Hematopoietic multipotent progenitor cell treated with erythropoietin and hydrocortisone succinate and interleukin-3 and kit ligand, for 15 days (in vitro differentiated cells): Measurements from ENCODE around the gene PHYH.
"Not testable (repeated sequence)": the region's sequence is repeated elsewhere in the genome, so short reads cannot be mapped to it uniquely, and the experiment has no call there.

ENCODE experiments used
- DNase-seq: peaks from one replicate; pipeline ENCODE4 v3.0.0-alpha.2; 2015; ENCODE audit warnings: low spot score

The PHYH gene

DNA sequence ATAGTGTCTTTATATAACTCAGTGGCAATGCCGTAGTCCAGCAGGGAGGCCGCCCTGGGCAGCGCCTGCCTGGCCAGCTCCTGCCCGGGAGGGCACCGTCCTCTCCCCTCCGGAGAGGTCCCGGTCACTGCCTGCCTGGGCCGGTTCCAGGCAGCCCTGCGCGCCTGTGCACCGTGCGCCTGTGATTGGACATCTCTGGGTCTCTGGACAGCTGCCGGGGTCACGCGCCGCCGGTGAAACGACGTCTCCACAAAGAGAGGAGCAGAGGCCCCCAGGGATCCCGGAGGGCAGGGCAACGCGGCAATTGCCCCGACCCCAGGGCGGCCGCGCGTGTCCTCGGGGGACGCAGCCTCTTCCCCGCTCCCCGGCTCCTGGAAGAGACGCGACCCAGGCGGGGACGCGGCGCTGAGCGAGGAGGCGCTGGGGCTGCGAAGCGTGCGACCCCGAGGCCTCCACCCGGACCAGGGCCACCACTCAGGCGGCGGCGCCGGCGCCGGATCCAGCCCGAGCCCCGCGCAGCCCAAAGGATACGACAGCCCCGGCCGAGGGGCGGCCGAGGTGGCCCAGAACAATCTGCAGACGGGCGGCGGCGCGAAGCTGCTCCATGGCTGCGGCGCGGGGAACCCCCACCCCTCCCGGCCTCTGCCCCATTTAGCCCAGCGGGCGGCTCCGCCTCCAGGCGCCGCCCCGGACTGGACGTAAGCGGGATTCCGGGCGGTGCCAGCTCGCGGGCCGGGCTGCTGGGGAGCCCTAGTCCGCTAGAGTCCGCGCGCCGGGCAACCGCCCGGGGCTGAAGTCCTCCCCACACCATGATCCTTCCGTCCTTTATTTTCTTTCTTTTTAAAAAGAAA, at the start of gene PHYH:
PHYH (minus strand) TSS at position 628 of the 851 bp plus-strand sequence; CDS start at position 606, 22 bp downstream.
- peak; percentile 76 for DNase-seq

DNA sequence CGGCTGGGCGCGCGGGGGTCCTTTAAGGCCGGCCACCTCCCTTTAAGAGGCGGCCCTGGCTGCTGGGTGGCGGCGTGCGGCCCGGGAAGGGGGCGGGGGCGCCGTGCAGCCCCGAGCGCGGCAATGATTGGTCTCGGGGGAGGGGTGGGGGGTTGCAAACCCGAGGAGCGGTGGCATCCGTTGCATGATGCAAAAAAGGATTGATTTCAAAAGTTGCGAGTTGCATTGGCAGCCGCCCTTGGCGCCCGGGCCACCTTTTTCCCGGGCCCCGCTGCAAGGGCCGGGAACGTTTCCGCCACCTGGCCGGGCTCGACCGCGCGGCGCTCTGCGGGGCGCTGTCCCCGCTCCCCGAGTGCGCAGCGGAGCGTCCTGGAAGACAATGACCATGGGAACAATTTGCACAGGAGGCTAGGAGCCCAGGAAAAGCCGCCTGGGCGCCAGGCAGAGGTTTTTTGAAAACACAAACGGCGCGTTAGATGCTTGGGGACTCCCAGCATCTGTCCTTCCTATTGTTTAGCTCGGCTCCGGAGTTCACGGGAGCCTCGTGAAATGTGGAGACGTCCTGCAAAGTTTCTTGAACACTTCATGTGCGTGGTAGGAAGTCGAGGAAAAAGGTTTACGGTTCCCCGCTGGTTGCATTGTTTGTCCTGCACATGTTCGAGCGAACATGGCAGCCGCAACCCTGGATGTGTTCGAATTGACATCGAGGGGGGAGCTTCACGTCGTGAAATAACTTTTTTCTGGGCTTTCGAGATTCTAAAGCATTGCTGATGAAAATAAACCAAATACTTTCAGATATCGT, 48.6 kb upstream of the PHYH start, which contains the start of gene SEPHS1:
SEPHS1 (minus strand) TSS at position 78 of the 802 bp plus-strand sequence. CDS start 3,343 bp downstream, outside the sequence.
- peak; percentile 47 for DNase-seq

DNA sequence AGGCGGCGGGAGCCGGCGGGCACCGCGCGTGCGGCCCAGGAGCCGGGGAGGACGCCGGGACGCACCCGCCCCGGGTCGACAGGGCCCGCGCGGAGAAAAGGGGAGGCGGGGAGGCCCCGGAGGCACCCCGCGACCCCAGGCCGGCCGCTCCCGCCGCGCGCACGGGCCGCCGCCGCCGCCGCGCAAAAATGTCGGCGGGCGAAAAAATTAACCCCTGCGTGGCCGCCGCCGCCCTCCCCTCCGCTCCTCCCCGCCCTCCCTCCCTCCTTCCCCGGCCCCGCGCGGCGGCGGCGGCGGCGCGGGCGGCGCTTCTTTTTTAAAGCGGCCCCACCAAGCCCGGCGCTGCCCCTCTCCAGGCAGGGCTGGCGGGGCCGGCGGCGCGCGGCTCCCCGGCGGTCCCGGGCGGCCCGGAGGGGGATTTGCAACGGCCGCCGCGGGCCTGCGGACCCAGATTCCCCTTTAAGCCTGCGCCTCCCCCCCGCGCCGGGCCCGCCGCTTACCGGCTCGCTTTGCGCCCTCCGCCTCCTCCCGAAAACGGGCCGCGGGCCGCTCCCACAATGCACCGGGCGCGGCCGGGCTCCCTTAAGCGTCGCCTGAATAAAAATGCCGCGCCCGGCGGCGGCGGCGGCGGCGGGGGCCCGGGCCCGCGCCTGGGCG, 47.8 kb upstream of the PHYH start:
- peak; percentile 78 for DNase-seq

DNA sequence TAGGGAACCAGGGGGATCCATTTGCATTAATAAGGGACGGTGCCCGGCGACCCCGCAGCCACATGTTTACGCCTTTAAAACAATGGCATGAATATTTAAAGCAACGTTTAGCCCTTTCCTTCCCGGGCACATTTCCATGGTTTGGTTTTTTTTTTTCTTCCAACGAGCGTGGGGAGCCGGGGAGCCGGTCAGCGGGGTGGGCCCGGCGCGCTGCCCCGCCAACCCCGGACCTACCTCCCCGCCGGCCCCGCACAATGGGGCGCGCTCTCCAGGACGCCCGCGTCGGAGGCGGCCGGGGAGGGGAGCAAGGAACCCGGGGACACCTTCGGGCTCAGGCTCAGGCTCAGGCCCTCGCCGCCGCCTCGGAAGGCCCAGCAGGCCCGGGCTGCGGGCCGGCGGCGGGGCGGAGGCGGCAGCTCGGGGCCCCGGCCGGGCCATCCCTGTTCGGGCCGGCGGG, 47.2 kb upstream of the PHYH start:
- no peak for DNase-seq

GRCh38 chr10:13346283-13347042, 46.6 kb upstream of the PHYH start:
- DNase-seq = no peak

- DNase-seq = no peak
These were observed 40.9 kb upstream of the PHYH start for GRCh38 chr10:13340626-13341376.

GRCh38 chr10:13340068-13340467, 40.2 kb upstream of the PHYH start:
- DNase-seq = no peak

DNA sequence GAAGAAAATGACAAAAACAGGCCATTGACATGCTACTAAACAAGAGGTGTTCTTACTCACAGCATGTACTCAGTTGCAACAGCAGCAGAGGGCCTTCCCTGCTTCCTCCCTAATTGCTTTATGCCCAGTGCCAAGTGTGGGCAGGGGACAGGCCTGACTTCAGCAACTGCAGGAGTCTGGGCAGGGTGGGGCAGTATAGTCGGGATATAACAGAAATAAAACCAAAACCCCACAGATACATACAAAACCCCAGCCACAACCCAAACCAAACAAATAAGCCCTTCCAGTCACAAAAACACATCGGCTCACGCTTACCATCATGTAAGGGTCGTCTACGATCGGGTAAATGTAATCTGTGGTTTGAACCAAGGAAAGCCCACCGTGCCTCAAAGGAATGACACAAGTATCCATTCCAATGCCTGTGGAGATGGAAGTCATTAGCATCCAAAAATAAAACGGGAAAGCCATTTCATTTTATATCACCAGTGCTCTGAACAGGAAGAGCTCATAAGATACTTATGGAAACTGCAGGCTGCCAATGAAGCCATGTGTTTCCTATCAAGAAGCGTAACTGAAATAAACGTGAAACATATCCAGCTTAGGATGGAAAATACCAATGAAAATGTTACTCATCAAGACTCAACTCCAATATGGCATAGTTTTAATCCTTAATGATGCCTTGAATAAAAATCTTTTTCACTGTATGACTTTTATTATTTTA, 38.7 kb upstream of the PHYH start:
- DNase-seq = no peak

GRCh38 chr10:13337827-13338196, 37.9 kb upstream of the PHYH start:
- DNase-seq = no peak

- DNase-seq = no peak
These were observed 37.4 kb upstream of the PHYH start for GRCh38 chr10:13337128-13337826.

DNA sequence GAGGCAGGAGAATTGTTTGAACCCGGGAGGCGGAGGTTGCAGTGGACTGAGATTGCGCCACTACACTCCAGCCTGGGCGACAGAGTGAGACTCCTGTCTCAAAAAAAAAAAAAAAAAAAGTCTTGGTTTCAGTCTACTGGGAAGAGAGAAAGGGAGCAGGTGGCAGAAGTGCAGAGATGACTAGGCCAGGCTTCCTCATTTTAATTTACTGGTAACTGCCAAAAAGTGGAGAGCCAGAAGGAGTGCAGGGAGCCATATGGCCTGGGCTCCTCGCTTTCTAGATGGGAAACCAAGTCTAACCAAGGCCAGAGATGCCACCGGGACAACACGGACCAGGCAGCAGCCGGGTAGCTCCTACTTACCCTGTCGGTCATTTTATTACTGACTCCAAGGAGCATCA, 36.0 kb upstream of the PHYH start:
- no peak for DNase-seq

GRCh38 chr10:13334556-13334955, 34.7 kb upstream of the PHYH start:
- DNase-seq = no peak

- no peak for DNase-seq
These were observed 31.8 kb upstream of the PHYH start for GRCh38 chr10:13331646-13332045.

DNA sequence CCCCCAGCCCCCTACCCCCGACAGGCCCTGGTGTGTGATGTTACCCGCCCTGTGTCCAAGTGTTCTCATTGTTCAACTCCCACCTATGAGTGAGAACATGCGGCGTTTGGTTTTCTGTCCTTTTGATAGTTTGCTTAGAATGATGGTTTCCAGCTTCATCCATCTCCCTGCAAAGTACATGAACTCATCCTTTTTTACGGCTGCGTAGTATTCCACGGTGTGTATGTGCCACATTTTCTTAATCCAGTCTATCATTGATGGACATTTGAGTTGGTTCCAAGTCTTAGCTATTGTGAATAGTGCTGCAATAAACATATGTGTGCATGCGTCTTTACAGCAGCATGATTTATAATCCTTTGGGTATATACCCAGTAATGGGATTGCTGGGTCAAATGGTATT, 31.1 kb upstream of the PHYH start:
- DNase-seq = not testable (repeated sequence)

GRCh38 chr10:13329565-13329964, 29.7 kb upstream of the PHYH start:
- no peak for DNase-seq

DNA sequence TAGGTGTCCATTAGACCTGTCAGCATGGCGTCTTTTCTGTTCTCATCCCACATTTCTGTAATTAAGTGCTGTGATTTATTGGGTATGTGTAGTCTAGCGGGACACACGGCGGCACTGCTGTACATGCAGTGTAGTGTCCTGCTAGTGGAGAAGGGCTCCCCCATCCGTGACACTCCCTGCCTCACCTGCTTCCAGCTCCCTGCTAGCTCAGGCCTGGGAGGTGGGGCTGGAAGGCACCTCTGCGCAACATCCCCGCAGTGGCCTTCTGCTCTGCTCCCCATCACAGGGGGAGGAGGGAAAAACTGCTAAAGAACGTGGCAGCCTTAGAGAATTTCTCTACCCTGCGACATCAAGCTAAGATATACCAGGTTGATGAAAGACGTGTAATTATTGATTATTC, 28.7 kb upstream of the PHYH start:
- DNase-seq = no peak

- DNase-seq = no peak
These were observed 28.3 kb upstream of the PHYH start for GRCh38 chr10:13328126-13328525.

GRCh38 chr10:13327534-13327933, 27.7 kb upstream of the PHYH start:
- DNase-seq = no peak

GRCh38 chr10:13322615-13323148, 22.8 kb upstream of the PHYH start:
- no peak for DNase-seq
